Naive B cell (primary cell): ENCODE results near the gene ATAD3C. TPM values are rescaled to one million over a fixed set of nuclear protein-coding genes. Genes with fewer than 3 reads are reported as not detected.

Source experiments
- polyA plus RNA-seq, 6 donors: library from polyadenylated mRNA; unstranded; fragments of 300-500 nt; fragmentation: Illumina TruSeq; gene quantifications; one replicate each; pipeline ENCODE4 v1.2.3, GENCODE V29; 2021; ENCODE audit warnings: low read depth in 6 of 6

ATAD3C gene
- polyA plus RNA-seq, 6 donors from 2014 or later = not detected

Other genes with a start within 250 kb of the ATAD3C start
- 10 to 100 TPM in 1 of 6 donors, 1 to 10 TPM in 5; 2.4 to 13.0 (median 7.9) TPM for gene TNFRSF18, start 243.1 kb upstream of the ATAD3C start, polyA plus RNA-seq
- under 1 TPM in 3 of 6 donors, not detected in 3; 0.18 to 0.36 (median 0.32) TPM for gene TNFRSF4, start 235.5 kb upstream of the ATAD3C start, polyA plus RNA-seq
- 100 to 1,000 TPM in 1 of 6 donors, 10 to 100 TPM in 5; 64.8 to 101 (median 85.4) TPM for gene SDF4, start 217.7 kb upstream of the ATAD3C start, polyA plus RNA-seq
- 10 to 100 TPM in 5 of 6 donors, 1 to 10 TPM in 1; 6.9 to 22.9 (median 12.9) TPM for gene B3GALT6, start 217.5 kb upstream of the ATAD3C start, polyA plus RNA-seq
- not detected for gene C1QTNF12, start 203.0 kb upstream of the ATAD3C start, polyA plus RNA-seq
- gene UBE2J2, start 175.8 kb upstream of the ATAD3C start, polyA plus RNA-seq = 100 to 1,000 TPM in 1 of 6 donors, 10 to 100 TPM in 5; 75.1 to 112 (median 87.4) TPM
- gene SCNN1D, start 169.3 kb upstream of the ATAD3C start, polyA plus RNA-seq = not detected
- gene ACAP3, start 141.8 kb upstream of the ATAD3C start, polyA plus RNA-seq = 1 to 10 TPM; 1.9 to 7.2 (median 3.1) TPM
- gene PUSL1, start 141.1 kb upstream of the ATAD3C start, polyA plus RNA-seq = 10 to 100 TPM in 5 of 6 donors, 1 to 10 TPM in 1; 7.2 to 17.2 (median 11.9) TPM
- 10 to 100 TPM; 45.9 to 61.5 (median 54.3) TPM for gene INTS11, start 125.0 kb upstream of the ATAD3C start, polyA plus RNA-seq
- gene CPTP, start 124.9 kb upstream of the ATAD3C start, polyA plus RNA-seq = 10 to 100 TPM in 3 of 6 donors, 1 to 10 TPM in 3; 7.9 to 16.9 (median 10.7) TPM
- gene TAS1R3, start 118.4 kb upstream of the ATAD3C start, polyA plus RNA-seq = under 1 TPM in 3 of 6 donors, not detected in 3; 0.28 to 0.44 (median 0.31) TPM
- gene DVL1, start 100.3 kb upstream of the ATAD3C start, polyA plus RNA-seq = 1 to 10 TPM in 1 of 6 donors, under 1 TPM in 4, not detected in 1; 0.40 to 1.0 (median 0.68) TPM
- gene MXRA8, start 91.1 kb upstream of the ATAD3C start, polyA plus RNA-seq = not detected
- gene AURKAIP1, start 74.5 kb upstream of the ATAD3C start, polyA plus RNA-seq = 100 to 1,000 TPM; 103 to 122 (median 106) TPM
- gene CCNL2, start 50.4 kb upstream of the ATAD3C start, polyA plus RNA-seq = 10 to 100 TPM; 16.8 to 50.2 (median 24.6) TPM
- 100 to 1,000 TPM in 3 of 6 donors, 10 to 100 TPM in 3; 75.1 to 129 (median 102) TPM for gene MRPL20, start 42.4 kb upstream of the ATAD3C start, polyA plus RNA-seq
- gene ANKRD65, start 28.4 kb upstream of the ATAD3C start, polyA plus RNA-seq = 1 to 10 TPM in 1 of 6 donors, under 1 TPM in 4, not detected in 1; 0.17 to 1.5 (median 0.28) TPM
- under 1 TPM in 1 of 6 donors, not detected in 5; 0.41 TPM for gene VWA1, start 14.0 kb upstream of the ATAD3C start, polyA plus RNA-seq
- 10 to 100 TPM in 1 of 6 donors, 1 to 10 TPM in 3, under 1 TPM in 2; 0.20 to 10.2 (median 2.9) TPM for gene ATAD3B, start 22.1 kb downstream of the ATAD3C start, polyA plus RNA-seq
- gene ATAD3A, start 62.5 kb downstream of the ATAD3C start, polyA plus RNA-seq = 10 to 100 TPM in 1 of 6 donors, 1 to 10 TPM in 5; 2.1 to 13.0 (median 5.8) TPM
- not detected for gene TMEM240, start 90.9 kb downstream of the ATAD3C start, polyA plus RNA-seq
- 100 to 1,000 TPM; 165 to 257 (median 213) TPM for gene SSU72, start 125.2 kb downstream of the ATAD3C start, polyA plus RNA-seq
- gene FNDC10, start 150.4 kb downstream of the ATAD3C start, polyA plus RNA-seq = under 1 TPM in 3 of 6 donors, not detected in 3; 0.13 to 0.75 (median 0.19) TPM
- gene MIB2, start 165.8 kb downstream of the ATAD3C start, polyA plus RNA-seq = 10 to 100 TPM; 11.0 to 20.6 (median 13.1) TPM
- under 1 TPM in 4 of 6 donors, not detected in 2; 0.35 to 0.74 (median 0.53) TPM for gene MMP23B, start 182.5 kb downstream of the ATAD3C start, polyA plus RNA-seq
- gene CDK11B, start 209.3 kb downstream of the ATAD3C start, polyA plus RNA-seq = 10 to 100 TPM in 1 of 6 donors, 1 to 10 TPM in 5; 2.2 to 17.5 (median 8.4) TPM
- gene SLC35E2B, start 243.1 kb downstream of the ATAD3C start, polyA plus RNA-seq = 10 to 100 TPM; 22.5 to 42.1 (median 33.4) TPM